K562 (cell line): ENCODE data around the gene MRPL10. TPM values are rescaled to one million over a fixed set of nuclear protein-coding genes. Genes with fewer than 3 reads are reported as not detected.

ENCODE experiments used
- ARID2 ChIP-seq: fragments of 450-650 bp; IDR thresholded peaks from 2 replicates; pipeline ENCODE4 v1.6.1; 2017; ENCODE audit warnings: antibody characterized with exemption, mild to moderate bottlenecking
- BHLHE40 ChIP-seq: IDR thresholded peaks from 2 replicates; pipeline ENCODE4 v1.6.1; 2011; ENCODE audit warnings: low read length, improper control_type of control experiment
- BRD9 ChIP-seq: fragments of 450-650 bp; IDR thresholded peaks from 2 replicates; pipeline ENCODE4 v1.6.1; 2018; ENCODE audit warnings: low read depth; ENCODE audit not compliant: partially characterized antibody
- EGR1 ChIP-seq: fragments of 450-650 bp; conservative IDR thresholded peaks from 2 replicates; pipeline ENCODE4 v1.6.1; 2017; ENCODE audit warnings: mild to moderate bottlenecking
- EZH2 ChIP-seq: IDR thresholded peaks from 2 replicates; pipeline ENCODE4 v1.6.1; 2012; ENCODE audit warnings: low read depth, mild to moderate bottlenecking, inconsistent platforms, low read length, borderline replicate concordance
- FOXA3 ChIP-seq, 2 experiments: fragments of 450-650 bp in 1 of 2; sonication (generic) in 1 of 2; formaldehyde crosslinking; IDR thresholded peaks in 1 of 2; conservative IDR thresholded peaks in 1 of 2; 2 replicates each; pipeline versions ENCODE4 v1.4.0 to v1.8.0; 2020 to 2022; ENCODE audit warnings: mild to moderate bottlenecking in 2 of 2, missing genetic modification reagents in 1 of 2
- MAFF ChIP-seq: IDR thresholded peaks from 2 replicates; pipeline ENCODE4 v1.6.1; 2012; ENCODE audit warnings: low read length, improper control_type of control experiment
- NEUROD1 ChIP-seq: fragments of 150-350 bp; IDR thresholded peaks from 2 replicates; pipeline ENCODE4 v1.6.1; 2014; ENCODE audit warnings: borderline replicate concordance, low read length, low read depth; ENCODE audit not compliant: partially characterized antibody
- NFXL1 ChIP-seq: fragments of 450-650 bp; formaldehyde crosslinking; IDR thresholded peaks from 2 replicates; pipeline ENCODE4 v1.4.0; 2021; ENCODE audit warnings: mild to moderate bottlenecking
- SLC30A9 ChIP-seq: fragments of 250-450 bp; sonication (Bioruptor Pico); IDR thresholded peaks from 2 replicates; pipeline ENCODE4 v1.8.0; 2022; ENCODE audit warnings: mild to moderate bottlenecking, moderate library complexity
- STAT5B ChIP-seq: fragments of 250-450 bp; sonication (Bioruptor Pico); IDR thresholded peaks from 2 replicates; pipeline ENCODE4 v1.8.0; 2021; ENCODE audit warnings: mild to moderate bottlenecking, inconsistent platforms
- ZEB2 ChIP-seq: fragments of 450-650 bp; IDR thresholded peaks from 2 replicates; pipeline ENCODE4 v1.6.1; 2016
- ZKSCAN1 ChIP-seq: fragments of 150-350 bp; IDR thresholded peaks from 2 replicates; pipeline ENCODE4 v1.6.1; 2016; ENCODE audit warnings: low read depth, low read length
- ZNF217 ChIP-seq: sonication (generic); formaldehyde crosslinking; IDR thresholded peaks from 2 replicates; pipeline ENCODE4 v1.8.0; 2022; ENCODE audit warnings: mild to moderate bottlenecking, missing genetic modification reagents
- ZNF766 ChIP-seq: fragments of 200-800 bp; sonication (Bioruptor generic); conservative IDR thresholded peaks from 2 replicates; pipeline ENCODE4 v1.6.1; 2016; ENCODE audit warnings: missing genetic modification characterization, missing compliant biosample characterization
- polyA plus RNA-seq, 8 experiments: library from polyadenylated mRNA; depleted of rRNA in 4 of 8; stranded (reverse) in 5 of 8; unstranded in 3 of 8; fragments of >200 nt; fragmentation: Nextera tagmentation in 2 of 8; fragmentation: Illumina TruSeq in 1 of 8; extraction: Ambion mirVana in 2 of 8; extraction: Trizol in 1 of 8; gene quantifications; 2 replicates each; pipeline versions ENCODE4 v1.2.1 to v1.2.3, GENCODE V29; 2011 to 2014; ENCODE audit warnings: inconsistent platforms in 1 of 8, missing spikeins in 1 of 8
- total RNA-seq, 7 experiments: library from RNA; depleted of rRNA in 6 of 7; stranded (reverse); fragments of >200 nt in 6 of 7; fragmentation: Illumina TruSeq in 2 of 7; extraction: Trizol in 2 of 7; gene quantifications; 2 replicates each; pipeline versions ENCODE4 v1.2.1 to v1.2.3, GENCODE V29; 2011 to 2021; ENCODE audit warnings: low replicate concordance in 1 of 7
- TF ChIP-seq, protein P1 (sequence below): sonication (generic); formaldehyde crosslinking; IDR thresholded peaks from 2 replicates; pipeline ENCODE4 v1.8.0; 2022; ENCODE audit warnings: mild to moderate bottlenecking, low read depth, missing genetic modification reagents
- TF ChIP-seq, protein P2 (sequence below): fragments of 200-800 bp; sonication (Bioruptor generic); IDR thresholded peaks from 2 replicates; pipeline ENCODE4 v1.6.1; 2017; ENCODE audit warnings: missing genetic modification characterization, missing compliant biosample characterization
- TF ChIP-seq, protein P3 (sequence below): fragments of 450-650 bp; IDR thresholded peaks from 2 replicates; pipeline ENCODE4 v1.6.1; 2016; ENCODE audit warnings: low read depth

Gene MRPL10
- total and polyA plus RNA-seq, 9 of the 15 experiments (the other 6 are each of a cell fraction or from before 2014, with no cell fraction given): 27.8 to 105 (median 67.3) TPM

DNA sequence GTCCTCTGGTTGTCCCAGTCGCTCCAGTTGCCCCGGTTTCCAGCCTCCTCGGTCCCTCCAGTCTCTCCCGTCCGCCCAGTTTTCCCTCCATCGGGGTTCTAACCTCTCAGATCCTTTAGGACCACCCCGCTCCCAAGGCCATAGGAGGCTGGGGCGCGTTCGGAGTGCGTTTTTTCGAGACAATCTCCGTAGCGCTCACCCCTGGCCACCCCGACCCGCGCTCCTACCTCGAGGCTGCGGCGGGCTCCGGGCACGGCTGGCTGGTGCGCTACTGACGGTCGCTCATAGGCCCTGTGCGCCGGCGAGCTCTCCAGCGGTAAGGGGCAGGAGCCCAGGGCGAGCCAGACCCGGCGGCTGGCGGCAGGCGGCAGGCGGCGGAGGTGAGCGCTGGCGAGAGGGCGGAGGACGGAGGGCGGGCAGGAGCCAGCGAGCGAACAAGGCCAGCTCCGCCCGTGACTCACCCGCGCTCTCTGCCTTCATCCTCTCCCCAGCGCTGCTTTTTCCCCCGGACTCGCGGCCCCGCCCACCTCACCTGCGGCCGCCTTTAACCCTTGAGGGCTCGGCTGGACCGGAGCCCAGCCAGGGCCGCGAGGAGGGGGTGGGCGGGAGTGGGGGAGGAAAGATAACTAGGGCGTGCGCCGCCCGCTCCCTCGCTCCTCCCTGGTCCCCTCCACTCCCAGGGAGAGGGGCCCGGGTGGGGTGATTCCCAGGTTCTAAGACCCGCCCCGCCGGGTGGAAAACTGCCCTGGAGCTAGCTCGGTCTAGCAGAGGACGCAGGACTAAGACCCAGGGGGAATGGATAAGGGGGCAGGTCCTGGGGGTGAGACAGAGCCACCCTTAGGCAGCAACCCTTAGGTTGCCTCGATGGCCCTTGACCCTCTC is 19.6 kb upstream of the MRPL10 start, which contains the start of gene SP6 (continued):
- TF ChIP-seq ZEB2 (peak; percentile 76; the same call in 1 of the 2 replicates), FOXA3 (CRISPR knock-in tag; conservative IDR thresholded peaks at IDR 0.05 in 1 of 2, IDR thresholded peaks at IDR 0.05 in 1 of 2) (no peak), ZNF766 (CRISPR knock-in tag) (no peak; the same call in 1 of the 2 replicates), EGR1 (peak; percentile 80), NFXL1 (CRISPR knock-in tag) (no peak), BHLHE40 (peak; percentile 81), STAT5B (CRISPR knock-in tag) (no peak), MAFF (no peak), ARID2 (no peak), SLC30A9 (CRISPR knock-in tag) (no peak), EZH2 (no peak), NEUROD1 (no peak), BRD9 (no peak), ZNF217 (CRISPR knock-in tag) (no peak), ZKSCAN1 (no peak)
- TF ChIP-seq, protein P1, sequence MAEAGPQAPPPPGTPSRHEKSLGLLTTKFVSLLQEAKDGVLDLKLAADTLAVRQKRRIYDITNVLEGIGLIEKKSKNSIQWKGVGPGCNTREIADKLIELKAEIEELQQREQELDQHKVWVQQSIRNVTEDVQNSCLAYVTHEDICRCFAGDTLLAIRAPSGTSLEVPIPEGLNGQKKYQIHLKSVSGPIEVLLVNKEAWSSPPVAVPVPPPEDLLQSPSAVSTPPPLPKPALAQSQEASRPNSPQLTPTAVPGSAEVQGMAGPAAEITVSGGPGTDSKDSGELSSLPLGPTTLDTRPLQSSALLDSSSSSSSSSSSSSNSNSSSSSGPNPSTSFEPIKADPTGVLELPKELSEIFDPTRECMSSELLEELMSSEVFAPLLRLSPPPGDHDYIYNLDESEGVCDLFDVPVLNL: no peak
- TF ChIP-seq, protein P2, sequence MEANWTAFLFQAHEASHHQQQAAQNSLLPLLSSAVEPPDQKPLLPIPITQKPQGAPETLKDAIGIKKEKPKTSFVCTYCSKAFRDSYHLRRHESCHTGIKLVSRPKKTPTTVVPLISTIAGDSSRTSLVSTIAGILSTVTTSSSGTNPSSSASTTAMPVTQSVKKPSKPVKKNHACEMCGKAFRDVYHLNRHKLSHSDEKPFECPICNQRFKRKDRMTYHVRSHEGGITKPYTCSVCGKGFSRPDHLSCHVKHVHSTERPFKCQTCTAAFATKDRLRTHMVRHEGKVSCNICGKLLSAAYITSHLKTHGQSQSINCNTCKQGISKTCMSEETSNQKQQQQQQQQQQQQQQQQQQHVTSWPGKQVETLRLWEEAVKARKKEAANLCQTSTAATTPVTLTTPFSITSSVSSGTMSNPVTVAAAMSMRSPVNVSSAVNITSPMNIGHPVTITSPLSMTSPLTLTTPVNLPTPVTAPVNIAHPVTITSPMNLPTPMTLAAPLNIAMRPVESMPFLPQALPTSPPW: peak; percentile 76
- TF ChIP-seq, protein P3, sequence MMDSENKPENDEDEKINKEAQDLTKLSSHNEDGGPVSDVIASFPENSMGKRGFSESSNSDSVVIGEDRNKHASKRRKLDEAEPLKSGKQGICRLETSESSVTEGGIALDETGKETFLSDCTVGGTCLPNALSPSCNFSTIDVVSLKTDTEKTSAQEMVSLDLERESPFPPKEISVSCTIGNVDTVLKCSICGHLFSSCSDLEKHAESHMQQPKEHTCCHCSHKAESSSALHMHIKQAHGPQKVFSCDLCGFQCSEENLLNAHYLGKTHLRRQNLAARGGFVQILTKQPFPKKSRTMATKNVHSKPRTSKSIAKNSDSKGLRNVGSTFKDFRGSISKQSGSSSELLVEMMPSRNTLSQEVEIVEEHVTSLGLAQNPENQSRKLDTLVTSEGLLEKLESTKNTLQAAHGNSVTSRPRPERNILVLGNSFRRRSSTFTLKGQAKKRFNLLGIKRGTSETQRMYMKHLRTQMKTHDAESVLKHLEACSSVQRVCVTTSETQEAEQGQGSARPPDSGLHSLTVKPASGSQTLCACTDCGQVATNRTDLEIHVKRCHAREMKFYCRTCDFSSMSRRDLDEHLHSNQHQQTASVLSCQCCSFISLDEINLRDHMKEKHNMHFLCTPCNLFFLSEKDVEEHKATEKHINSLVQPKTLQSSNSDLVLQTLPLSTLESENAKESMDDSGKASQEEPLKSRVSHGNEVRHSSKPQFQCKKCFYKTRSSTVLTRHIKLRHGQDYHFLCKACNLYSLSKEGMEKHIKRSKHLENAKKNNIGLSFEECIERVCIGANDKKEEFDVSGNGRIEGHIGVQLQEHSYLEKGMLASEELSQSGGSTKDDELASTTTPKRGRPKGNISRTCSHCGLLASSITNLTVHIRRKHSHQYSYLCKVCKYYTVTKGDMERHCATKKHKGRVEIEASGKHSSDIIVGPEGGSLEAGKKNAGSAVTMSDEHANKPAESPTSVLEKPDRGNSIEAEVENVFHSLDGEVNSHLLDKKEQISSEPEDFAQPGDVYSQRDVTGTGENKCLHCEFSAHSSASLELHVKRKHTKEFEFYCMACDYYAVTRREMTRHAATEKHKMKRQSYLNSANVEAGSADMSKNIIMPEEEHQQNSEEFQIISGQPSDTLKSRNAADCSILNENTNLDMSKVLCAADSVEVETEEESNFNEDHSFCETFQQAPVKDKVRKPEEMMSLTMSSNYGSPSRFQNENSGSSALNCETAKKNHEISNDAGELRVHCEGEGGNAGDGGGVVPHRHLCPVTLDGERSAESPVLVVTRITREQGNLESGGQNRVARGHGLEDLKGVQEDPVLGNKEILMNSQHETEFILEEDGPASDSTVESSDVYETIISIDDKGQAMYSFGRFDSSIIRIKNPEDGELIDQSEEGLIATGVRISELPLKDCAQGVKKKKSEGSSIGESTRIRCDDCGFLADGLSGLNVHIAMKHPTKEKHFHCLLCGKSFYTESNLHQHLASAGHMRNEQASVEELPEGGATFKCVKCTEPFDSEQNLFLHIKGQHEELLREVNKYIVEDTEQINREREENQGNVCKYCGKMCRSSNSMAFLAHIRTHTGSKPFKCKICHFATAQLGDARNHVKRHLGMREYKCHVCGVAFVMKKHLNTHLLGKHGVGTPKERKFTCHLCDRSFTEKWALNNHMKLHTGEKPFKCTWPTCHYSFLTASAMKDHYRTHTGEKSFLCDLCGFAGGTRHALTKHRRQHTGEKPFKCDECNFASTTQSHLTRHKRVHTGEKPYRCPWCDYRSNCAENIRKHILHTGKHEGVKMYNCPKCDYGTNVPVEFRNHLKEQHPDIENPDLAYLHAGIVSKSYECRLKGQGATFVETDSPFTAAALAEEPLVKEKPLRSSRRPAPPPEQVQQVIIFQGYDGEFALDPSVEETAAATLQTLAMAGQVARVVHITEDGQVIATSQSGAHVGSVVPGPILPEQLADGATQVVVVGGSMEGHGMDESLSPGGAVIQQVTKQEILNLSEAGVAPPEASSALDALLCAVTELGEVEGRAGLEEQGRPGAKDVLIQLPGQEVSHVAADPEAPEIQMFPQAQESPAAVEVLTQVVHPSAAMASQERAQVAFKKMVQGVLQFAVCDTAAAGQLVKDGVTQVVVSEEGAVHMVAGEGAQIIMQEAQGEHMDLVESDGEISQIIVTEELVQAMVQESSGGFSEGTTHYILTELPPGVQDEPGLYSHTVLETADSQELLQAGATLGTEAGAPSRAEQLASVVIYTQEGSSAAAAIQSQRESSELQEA: no peak
